Liver (tissue), 9 donors: Measurements from ENCODE around the gene DOCK6. TPM values are rescaled to one million over a fixed set of nuclear protein-coding genes. Genes with fewer than 3 reads are reported as not detected.
A peak's percentile ranks its signal among the peaks of the same experiment; 100 is the strongest.

Source experiments
- DNase-seq: peaks from one replicate; pipeline ENCODE4 v3.0.0-alpha.2; 2017; ENCODE audit warnings: low spot score
- H3K27ac ChIP-seq, 2 donors: one replicate each; pipeline ENCODE4 v1.7.0; 2013; ENCODE audit warnings: inconsistent platforms in 2 of 2, low read length in 2 of 2, control low read depth in 1 of 2, low read depth in 1 of 2, mild to moderate bottlenecking in 1 of 2
- H3K27me3 ChIP-seq, 4 donors: one replicate each; pipeline versions ENCODE4 v1.6.1 to v1.7.0; 2013; ENCODE audit warnings: low read length in 3 of 4, inconsistent platforms in 1 of 4, mild to moderate bottlenecking in 1 of 4, moderate library complexity in 1 of 4; ENCODE audit not compliant: control insufficient read depth in 4 of 4, insufficient read depth in 4 of 4
- H3K36me3 ChIP-seq, 4 donors: one replicate each; pipeline versions ENCODE4 v1.6.1 to v1.7.0; 2013; ENCODE audit warnings: low read length in 3 of 4, mild to moderate bottlenecking in 3 of 4, low read depth in 1 of 4, moderate library complexity in 1 of 4; ENCODE audit not compliant: control insufficient read depth in 4 of 4, insufficient read depth in 3 of 4
- H3K4me1 ChIP-seq, 4 donors: one replicate each; pipeline versions ENCODE4 v1.6.1 to v1.7.0; 2013; ENCODE audit warnings: low read length in 3 of 4, mild to moderate bottlenecking in 3 of 4, moderate library complexity in 1 of 4; ENCODE audit not compliant: control insufficient read depth in 4 of 4, insufficient read depth in 4 of 4
- H3K4me3 ChIP-seq, 3 donors: one replicate each; pipeline versions ENCODE4 v1.6.1 to v1.7.0; 2013; ENCODE audit warnings: low read length in 3 of 3, control low read depth in 1 of 3, low read depth in 1 of 3, mild to moderate bottlenecking in 1 of 3
- H3K9ac ChIP-seq, 2 donors: one replicate each; pipeline ENCODE4 v1.7.0; 2013; ENCODE audit warnings: low read length in 2 of 2, mild to moderate bottlenecking in 2 of 2, moderate library complexity in 2 of 2, control low read depth in 1 of 2, low read depth in 1 of 2
- H3K9me3 ChIP-seq, 4 donors: one replicate each; pipeline versions ENCODE4 v1.6.1 to v1.7.0; 2013; ENCODE audit warnings: low read length in 3 of 4; ENCODE audit not compliant: control insufficient read depth in 4 of 4
- EGR1 ChIP-seq, 2 donors: IDR thresholded peaks; 2 replicates each; pipeline ENCODE4 v1.6.1; 2016 to 2018; ENCODE audit warnings: antibody characterized with exemption in 2 of 2, low read depth in 2 of 2
- FOXA1 ChIP-seq: IDR thresholded peaks from 2 replicates; pipeline ENCODE4 v1.6.1; 2016; ENCODE audit warnings: antibody characterized with exemption
- FOXA2 ChIP-seq: IDR thresholded peaks from 2 replicates; pipeline ENCODE4 v1.6.1; 2016; ENCODE audit warnings: antibody characterized with exemption
- GABPA ChIP-seq, 2 donors: IDR thresholded peaks in 1 of 2; conservative IDR thresholded peaks in 1 of 2; 2 replicates each; pipeline ENCODE4 v1.6.1; 2016; ENCODE audit warnings: antibody characterized with exemption in 2 of 2, mild to moderate bottlenecking in 1 of 2, moderate library complexity in 1 of 2
- HNF4A ChIP-seq, 2 donors: conservative IDR thresholded peaks; 2 replicates each; pipeline ENCODE4 v1.6.1; 2016; ENCODE audit warnings: antibody characterized with exemption in 2 of 2, mild to moderate bottlenecking in 2 of 2
- HNF4G ChIP-seq: IDR thresholded peaks from 2 replicates; pipeline ENCODE4 v1.6.1; 2016; ENCODE audit warnings: antibody characterized with exemption
- JUND ChIP-seq, 2 donors: IDR thresholded peaks; 2 replicates each; pipeline ENCODE4 v1.6.1; 2016; ENCODE audit warnings: antibody characterized with exemption in 2 of 2
- NR2F2 ChIP-seq: IDR thresholded peaks from 2 replicates; pipeline ENCODE4 v1.6.1; 2016; ENCODE audit warnings: antibody characterized with exemption
- RAD21 ChIP-seq, 2 donors: IDR thresholded peaks; 2 replicates each; pipeline ENCODE4 v1.6.1; 2016; ENCODE audit warnings: antibody characterized with exemption in 2 of 2, mild to moderate bottlenecking in 2 of 2
- RXRA ChIP-seq, 2 donors: IDR thresholded peaks; 2 replicates each; pipeline ENCODE4 v1.6.1; 2017 to 2018; ENCODE audit warnings: antibody characterized with exemption in 2 of 2, mild to moderate bottlenecking in 1 of 2
- SP1 ChIP-seq: IDR thresholded peaks from 2 replicates; pipeline ENCODE4 v1.6.1; 2018; ENCODE audit warnings: antibody characterized with exemption, mild to moderate bottlenecking
- TAF1 ChIP-seq: conservative IDR thresholded peaks from 2 replicates; pipeline ENCODE4 v1.6.1; 2016; ENCODE audit warnings: antibody characterized with exemption, mild to moderate bottlenecking
- YY1 ChIP-seq: IDR thresholded peaks from 2 replicates; pipeline ENCODE4 v1.6.1; 2016; ENCODE audit warnings: antibody characterized with exemption, mild to moderate bottlenecking
- WGBS: extraction: QIAGEN DNeasy Blood & Tissue Kit; methylation state at CpG from one replicate; pipeline ENCODE4 v1.1.7; 2013; 5-methylcytosine and 5-hydroxymethylcytosine counted together
- polyA plus RNA-seq, 2 donors: library from polyadenylated mRNA; stranded (reverse) in 1 of 2; unstranded in 1 of 2; fragments of 200-250 nt in 1 of 2; fragments of >200 nt in 1 of 2; fragmentation: Nextera tagmentation in 1 of 2; extraction: Ambion mirVana in 1 of 2; gene quantifications; one replicate each; pipeline versions ENCODE4 v1.2.1 to v1.2.3, GENCODE V29; 2013 to 2015
- total RNA-seq, 2 donors: library from RNA; depleted of rRNA; stranded (reverse); fragments of >200 nt; gene quantifications; one replicate each; pipeline ENCODE4 v1.2.3, GENCODE V29; 2014
- TF ChIP-seq, protein P1 (sequence below): IDR thresholded peaks from 2 replicates; pipeline ENCODE4 v1.6.1; 2016; ENCODE audit warnings: antibody characterized with exemption
- TF ChIP-seq, protein P2 (sequence below): IDR thresholded peaks from 2 replicates; pipeline ENCODE4 v1.6.1; 2016; ENCODE audit warnings: antibody characterized with exemption
- TF ChIP-seq, protein P3 (sequence below): IDR thresholded peaks from 2 replicates; pipeline ENCODE4 v1.6.1; 2016; ENCODE audit warnings: antibody characterized with exemption, mild to moderate bottlenecking
- TF ChIP-seq, protein P4 (sequence below): IDR thresholded peaks from 2 replicates; pipeline ENCODE4 v1.6.1; 2016; ENCODE audit warnings: antibody characterized with exemption
- TF ChIP-seq, protein P5 (sequence below): fragments of 150-350 bp; IDR thresholded peaks from 2 replicates; pipeline ENCODE4 v1.5.1; 2017; ENCODE audit warnings: improper control_type of control experiment, low read depth, low read length; ENCODE audit not compliant: missing input control
- donor health status: healthy.
- donor health status: healthy.
- donor health status: healthy.
- donor health status: healthy.
- donor health status: healthy.

The DOCK6 gene
- total and polyA plus RNA-seq, 4 donors, result 4.9 to 15.8 (median 13.7) TPM

DNA sequence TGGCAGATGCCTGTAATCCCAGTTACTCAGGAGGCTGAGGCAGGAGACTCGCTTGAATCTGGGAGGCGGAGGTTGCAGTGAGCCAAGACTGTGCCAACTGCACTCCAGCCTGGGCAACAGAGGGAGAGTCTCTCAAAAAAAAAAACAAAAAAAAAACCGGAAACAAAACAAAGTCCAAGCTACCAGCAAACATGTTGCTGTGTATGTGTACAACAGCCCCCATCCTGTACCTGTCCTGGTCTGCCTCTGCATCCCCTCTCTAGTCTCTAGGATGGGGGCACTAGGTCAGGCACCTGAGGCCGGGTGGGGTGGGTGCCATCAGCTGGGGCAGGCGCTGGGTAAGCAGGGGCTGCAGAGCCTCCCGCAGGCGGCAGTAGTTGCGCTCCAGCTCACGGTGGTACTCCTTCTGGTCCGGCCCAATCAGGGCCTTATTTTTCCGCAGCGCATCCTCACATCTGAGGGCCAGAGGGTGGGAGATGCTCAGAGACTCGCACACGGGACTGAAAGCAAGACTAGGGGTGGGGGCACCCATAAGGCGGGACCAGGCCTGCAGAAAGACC lies 62.2 kb downstream of the DOCK6 start:
- Histone ChIP-seq H3K9me3 (no peaks in the 10 kb centered on the region), H3K27ac (peak overlapping the region; percentile 44 to 83), H3K9ac (no peak overlapping the region), H3K4me3 (no peak overlapping the region), H3K27me3 (no peaks in the 10 kb centered on the region), H3K36me3 (no peaks in the 10 kb centered on the region), H3K4me1 (peaks cover 4 to 65% (median 45%) of the 10 kb centered on the region in 4 donors)
- 86% methylated on average over 15 of the region's 15 CpGs for WGBS
- DNase-seq, result no peak
- TF ChIP-seq GABPA (IDR thresholded peaks at IDR 0.05 in 1 of 2, conservative IDR thresholded peaks at IDR 0.05 in 1 of 2) (no peak), FOXA2 (no peak)
- TF ChIP-seq, protein P1, sequence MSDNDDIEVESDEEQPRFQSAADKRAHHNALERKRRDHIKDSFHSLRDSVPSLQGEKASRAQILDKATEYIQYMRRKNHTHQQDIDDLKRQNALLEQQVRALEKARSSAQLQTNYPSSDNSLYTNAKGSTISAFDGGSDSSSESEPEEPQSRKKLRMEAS, result no peak

DNA sequence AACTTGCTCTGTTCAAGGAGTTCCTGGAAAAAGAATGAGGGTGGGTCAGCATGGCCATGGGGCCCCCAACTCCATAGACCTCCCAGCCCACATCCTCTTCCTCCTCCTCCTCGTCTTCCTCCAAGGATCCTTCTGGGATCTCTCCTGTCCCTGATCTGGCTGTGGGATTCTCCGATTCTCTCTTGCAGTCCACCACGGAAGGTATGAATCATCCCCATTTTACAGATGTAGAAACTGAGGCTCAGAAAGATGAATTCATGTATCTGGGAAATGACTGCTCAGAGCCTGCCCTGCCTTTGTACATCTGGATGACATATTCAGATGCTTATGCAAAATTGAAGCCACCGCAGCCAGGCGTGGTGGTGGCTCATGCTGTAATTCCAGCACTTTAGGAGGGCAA lies 62.8 kb downstream of the DOCK6 start:
- Histone ChIP-seq H3K9me3 (no peaks in the 10 kb centered on the region), H3K27me3 (no peaks in the 10 kb centered on the region), H3K36me3 (no peaks in the 10 kb centered on the region), H3K9ac (no peak overlapping the region), H3K4me3 (no peak overlapping the region), H3K4me1 (peaks cover 4 to 63% (median 41%) of the 10 kb centered on the region in 4 donors), H3K27ac (peak overlapping the region; percentile 44 to 83)
- WGBS, result 83% methylated on average over 5 of the region's 5 CpGs
- no peak for DNase-seq
- TF ChIP-seq YY1, result no peak
- no peak for TF ChIP-seq EGR1 (IDR thresholded peaks at IDR 0.05; ENCODE audit: low read depth in 2 of 2)
- TF ChIP-seq JUND (IDR thresholded peaks at IDR 0.05), result no peak
- TF ChIP-seq HNF4G, result no peak
- TF ChIP-seq TAF1, result no peak
- TF ChIP-seq, protein P2, sequence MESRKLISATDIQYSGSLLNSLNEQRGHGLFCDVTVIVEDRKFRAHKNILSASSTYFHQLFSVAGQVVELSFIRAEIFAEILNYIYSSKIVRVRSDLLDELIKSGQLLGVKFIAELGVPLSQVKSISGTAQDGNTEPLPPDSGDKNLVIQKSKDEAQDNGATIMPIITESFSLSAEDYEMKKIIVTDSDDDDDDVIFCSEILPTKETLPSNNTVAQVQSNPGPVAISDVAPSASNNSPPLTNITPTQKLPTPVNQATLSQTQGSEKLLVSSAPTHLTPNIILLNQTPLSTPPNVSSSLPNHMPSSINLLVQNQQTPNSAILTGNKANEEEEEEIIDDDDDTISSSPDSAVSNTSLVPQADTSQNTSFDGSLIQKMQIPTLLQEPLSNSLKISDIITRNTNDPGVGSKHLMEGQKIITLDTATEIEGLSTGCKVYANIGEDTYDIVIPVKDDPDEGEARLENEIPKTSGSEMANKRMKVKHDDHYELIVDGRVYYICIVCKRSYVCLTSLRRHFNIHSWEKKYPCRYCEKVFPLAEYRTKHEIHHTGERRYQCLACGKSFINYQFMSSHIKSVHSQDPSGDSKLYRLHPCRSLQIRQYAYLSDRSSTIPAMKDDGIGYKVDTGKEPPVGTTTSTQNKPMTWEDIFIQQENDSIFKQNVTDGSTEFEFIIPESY, result no peak
- TF ChIP-seq, protein P1, result no peak
- TF ChIP-seq GABPA (IDR thresholded peaks at IDR 0.05 in 1 of 2, conservative IDR thresholded peaks at IDR 0.05 in 1 of 2), result no peak
- TF ChIP-seq FOXA1, result no peak
- no peak for TF ChIP-seq HNF4A (conservative IDR thresholded peaks at IDR 0.05)
- TF ChIP-seq, protein P3, sequence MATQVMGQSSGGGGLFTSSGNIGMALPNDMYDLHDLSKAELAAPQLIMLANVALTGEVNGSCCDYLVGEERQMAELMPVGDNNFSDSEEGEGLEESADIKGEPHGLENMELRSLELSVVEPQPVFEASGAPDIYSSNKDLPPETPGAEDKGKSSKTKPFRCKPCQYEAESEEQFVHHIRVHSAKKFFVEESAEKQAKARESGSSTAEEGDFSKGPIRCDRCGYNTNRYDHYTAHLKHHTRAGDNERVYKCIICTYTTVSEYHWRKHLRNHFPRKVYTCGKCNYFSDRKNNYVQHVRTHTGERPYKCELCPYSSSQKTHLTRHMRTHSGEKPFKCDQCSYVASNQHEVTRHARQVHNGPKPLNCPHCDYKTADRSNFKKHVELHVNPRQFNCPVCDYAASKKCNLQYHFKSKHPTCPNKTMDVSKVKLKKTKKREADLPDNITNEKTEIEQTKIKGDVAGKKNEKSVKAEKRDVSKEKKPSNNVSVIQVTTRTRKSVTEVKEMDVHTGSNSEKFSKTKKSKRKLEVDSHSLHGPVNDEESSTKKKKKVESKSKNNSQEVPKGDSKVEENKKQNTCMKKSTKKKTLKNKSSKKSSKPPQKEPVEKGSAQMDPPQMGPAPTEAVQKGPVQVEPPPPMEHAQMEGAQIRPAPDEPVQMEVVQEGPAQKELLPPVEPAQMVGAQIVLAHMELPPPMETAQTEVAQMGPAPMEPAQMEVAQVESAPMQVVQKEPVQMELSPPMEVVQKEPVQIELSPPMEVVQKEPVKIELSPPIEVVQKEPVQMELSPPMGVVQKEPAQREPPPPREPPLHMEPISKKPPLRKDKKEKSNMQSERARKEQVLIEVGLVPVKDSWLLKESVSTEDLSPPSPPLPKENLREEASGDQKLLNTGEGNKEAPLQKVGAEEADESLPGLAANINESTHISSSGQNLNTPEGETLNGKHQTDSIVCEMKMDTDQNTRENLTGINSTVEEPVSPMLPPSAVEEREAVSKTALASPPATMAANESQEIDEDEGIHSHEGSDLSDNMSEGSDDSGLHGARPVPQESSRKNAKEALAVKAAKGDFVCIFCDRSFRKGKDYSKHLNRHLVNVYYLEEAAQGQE, result no peak
- no peak for TF ChIP-seq SP1
- TF ChIP-seq, protein P4, sequence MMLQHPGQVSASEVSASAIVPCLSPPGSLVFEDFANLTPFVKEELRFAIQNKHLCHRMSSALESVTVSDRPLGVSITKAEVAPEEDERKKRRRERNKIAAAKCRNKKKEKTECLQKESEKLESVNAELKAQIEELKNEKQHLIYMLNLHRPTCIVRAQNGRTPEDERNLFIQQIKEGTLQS, result no peak
- TF ChIP-seq RAD21 (IDR thresholded peaks at IDR 0.05), result no peak
- TF ChIP-seq, protein P5, sequence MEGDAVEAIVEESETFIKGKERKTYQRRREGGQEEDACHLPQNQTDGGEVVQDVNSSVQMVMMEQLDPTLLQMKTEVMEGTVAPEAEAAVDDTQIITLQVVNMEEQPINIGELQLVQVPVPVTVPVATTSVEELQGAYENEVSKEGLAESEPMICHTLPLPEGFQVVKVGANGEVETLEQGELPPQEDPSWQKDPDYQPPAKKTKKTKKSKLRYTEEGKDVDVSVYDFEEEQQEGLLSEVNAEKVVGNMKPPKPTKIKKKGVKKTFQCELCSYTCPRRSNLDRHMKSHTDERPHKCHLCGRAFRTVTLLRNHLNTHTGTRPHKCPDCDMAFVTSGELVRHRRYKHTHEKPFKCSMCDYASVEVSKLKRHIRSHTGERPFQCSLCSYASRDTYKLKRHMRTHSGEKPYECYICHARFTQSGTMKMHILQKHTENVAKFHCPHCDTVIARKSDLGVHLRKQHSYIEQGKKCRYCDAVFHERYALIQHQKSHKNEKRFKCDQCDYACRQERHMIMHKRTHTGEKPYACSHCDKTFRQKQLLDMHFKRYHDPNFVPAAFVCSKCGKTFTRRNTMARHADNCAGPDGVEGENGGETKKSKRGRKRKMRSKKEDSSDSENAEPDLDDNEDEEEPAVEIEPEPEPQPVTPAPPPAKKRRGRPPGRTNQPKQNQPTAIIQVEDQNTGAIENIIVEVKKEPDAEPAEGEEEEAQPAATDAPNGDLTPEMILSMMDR, result no peak
- no peak for TF ChIP-seq FOXA2
- no peak for TF ChIP-seq NR2F2
- no peak for TF ChIP-seq RXRA (IDR thresholded peaks at IDR 0.05)
